UCSD-AML1 (cell line): ENCODE data around the gene AP3M1.
"Not testable (repeated sequence)": the region's sequence is repeated elsewhere in the genome, so short reads cannot be mapped to it uniquely, and the experiment has no call there.

ENCODE experiments used
- DNase-seq: peaks from one replicate; lab custom pipeline; 2025; ENCODE audit not compliant: unreplicated experiment; lab: John Stamatoyannopoulos, UW

Gene AP3M1

GRCh38 chr10:74164716-74165529 lies 14.3 kb upstream of the AP3M1 start:
- DNase-seq = no peak

GRCh38 chr10:74163319-74164068 lies 12.9 kb upstream of the AP3M1 start:
- DNase-seq = no peak

DNA sequence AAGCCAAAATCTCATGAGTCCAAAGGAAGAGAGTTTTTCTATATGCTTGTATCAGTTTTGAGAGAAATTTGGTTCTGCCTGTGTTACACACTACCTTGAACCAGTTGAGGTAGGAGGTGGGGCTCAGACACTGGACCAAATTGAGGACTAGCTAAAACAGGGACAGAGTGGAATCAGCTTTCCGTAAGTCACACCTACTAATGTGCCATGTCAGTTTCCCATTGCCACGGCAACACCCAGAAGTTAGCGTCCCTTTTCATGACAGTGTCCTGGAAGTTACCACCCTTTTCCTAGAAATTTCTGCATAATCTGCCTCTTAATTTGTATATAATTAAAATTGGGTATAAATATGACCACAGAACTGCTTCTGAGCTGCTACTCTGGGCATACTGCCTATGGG lies 9.4 kb upstream of the AP3M1 start:
- no peak for DNase-seq

DNA sequence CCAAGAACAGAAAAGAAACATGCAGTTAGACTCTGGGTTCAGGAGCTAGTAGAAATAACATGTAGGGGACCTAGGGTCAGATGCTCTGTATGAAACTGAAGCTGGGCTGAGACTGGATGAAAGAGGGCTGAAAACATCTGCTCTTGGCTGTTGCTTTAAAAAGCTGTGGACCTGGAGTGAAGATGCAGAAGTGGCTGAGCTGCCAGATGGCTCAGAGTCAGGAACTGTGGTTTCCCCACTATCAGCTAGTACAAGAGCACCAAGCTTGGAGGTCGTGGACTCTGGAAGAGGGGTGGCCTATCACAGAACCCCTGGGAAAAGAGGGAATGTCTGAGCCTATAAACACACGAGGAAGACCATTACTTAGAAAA lies 6.3 kb upstream of the AP3M1 start:
- peak; percentile 15 for DNase-seq

DNA sequence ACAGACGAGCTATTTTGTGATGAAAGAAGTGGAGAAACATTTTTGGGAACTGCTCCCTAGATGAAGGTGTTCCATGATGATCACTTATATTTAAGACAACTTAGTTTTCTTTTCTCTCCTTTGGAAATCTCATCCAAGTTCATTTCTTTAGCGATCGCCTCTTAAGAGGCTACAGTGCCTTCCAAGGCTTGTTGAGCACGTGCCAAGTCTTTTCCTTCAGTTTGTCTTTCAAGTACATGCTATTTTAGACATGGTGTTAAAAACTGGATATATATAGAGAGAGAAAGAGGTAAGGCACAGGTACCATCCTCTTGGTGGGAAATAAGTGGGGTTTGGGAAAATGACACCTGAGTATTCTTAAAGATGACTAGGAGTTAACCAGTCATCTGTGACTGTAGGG lies 3.0 kb upstream of the AP3M1 start:
- DNase-seq = no peak

- no peak for DNase-seq
Measured at GRCh38 chr10:74153123-74153522, 2.5 kb upstream of the AP3M1 start.

- no peak for DNase-seq
Measured at GRCh38 chr10:74151879-74152722, 1.5 kb upstream of the AP3M1 start.

DNA sequence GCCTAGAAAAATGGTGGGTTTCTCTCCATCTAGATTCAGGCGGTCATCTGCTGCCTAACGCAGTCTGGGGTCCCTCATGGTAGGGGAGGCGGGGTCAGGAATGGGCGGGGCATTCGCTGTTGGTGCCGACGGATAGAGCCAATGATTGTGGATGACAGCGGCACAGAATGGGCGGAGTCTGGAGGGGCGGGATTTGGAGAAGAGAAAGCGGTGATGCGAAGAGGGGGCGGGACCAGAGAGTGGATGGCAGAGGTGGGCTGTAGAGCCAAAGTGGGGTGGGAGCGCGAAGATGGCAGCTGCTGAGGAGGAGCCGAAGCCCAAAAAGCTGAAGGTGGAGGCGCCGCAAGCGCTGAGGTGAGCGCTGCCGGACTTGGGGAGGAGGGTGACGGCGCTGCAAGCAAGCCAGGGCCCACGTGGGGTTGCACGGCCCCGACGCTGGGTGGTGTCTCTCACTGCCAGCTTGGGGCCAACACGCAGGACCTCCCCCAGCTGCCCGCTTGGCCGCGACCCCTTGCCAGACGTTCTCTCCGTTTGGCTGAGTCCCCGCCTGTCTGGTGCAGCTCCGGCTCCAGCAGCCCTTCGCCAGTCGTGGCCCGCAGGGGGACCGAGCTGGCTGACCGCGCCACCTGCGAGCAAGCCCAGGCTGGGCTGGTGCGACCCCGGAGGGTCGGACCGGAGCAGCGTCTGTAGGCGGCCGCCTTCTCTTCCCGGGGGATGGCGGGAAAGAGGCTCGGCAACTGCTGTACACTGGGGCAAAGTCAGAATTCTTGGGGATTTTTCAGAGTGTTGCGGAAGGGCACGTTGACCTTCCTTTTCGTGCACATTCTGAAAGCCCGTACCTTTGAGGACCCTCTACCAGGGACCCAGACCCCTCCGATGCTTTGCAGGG lies 606 bp upstream of the AP3M1 start, which contains the start of gene ADK:
ADK (plus strand) TSS at position 232 of the 889 bp plus-strand sequence; CDS start at position 290, 58 bp downstream.
- peak; percentile 99 for DNase-seq

DNA sequence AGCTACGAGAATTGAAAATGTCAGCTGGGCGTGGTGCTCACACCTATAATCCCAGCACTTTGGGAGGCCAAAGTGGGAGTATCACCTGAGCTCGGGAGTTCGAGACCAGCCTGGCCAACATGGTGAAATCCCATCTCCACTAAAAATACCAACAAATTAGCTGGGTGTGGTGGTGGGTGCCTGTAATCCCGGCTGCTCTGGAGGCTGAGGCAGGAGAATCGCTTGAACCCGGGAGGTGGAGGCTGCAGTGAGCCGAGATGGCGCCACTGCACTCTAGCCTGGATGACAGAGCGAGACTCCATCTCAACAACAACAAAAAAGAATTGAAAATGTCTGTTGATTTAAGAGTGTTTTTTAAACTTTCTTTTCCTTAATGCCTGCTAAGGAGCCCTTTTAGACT lies 3.6 kb downstream of the AP3M1 start:
- not testable (repeated sequence) for DNase-seq

DNA sequence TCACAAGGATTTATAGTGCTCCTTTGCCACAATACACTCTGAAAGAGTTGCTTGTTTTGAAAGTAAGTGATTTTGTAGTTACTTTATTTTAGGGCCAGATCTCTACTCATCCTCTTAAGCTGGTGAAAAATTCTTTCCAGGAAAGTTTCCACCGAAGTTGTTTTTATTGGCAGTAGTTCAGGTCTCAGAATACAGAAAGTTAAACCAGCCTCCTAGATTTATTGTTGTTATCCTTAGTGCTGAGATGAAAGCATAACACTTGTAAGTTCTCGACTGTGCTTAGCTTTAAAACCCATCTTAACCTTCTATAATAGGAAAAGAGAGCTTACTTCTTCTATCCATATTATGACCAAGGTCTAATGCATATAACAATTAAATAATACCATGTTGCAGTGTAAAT lies 5.5 kb downstream of the AP3M1 start:
- no peak for DNase-seq

DNA sequence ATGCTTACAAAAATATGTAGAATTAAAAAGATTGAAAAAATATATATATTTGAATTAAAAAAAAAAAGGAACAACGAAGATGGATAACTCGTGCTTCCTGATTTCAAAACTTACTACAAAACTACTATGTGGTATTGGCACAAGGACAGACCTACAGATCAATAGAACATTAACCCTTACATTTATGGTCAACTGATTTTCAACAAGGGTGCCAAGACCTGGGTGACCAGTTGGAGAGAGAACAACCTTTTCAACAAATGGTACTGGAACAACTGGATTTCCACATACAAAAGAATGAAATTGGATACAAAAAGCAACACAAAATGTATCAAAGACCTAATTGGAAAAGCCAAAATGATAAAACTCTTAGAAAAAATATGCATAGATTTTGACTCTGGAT lies 10.1 kb downstream of the AP3M1 start:
- DNase-seq = no peak

DNA sequence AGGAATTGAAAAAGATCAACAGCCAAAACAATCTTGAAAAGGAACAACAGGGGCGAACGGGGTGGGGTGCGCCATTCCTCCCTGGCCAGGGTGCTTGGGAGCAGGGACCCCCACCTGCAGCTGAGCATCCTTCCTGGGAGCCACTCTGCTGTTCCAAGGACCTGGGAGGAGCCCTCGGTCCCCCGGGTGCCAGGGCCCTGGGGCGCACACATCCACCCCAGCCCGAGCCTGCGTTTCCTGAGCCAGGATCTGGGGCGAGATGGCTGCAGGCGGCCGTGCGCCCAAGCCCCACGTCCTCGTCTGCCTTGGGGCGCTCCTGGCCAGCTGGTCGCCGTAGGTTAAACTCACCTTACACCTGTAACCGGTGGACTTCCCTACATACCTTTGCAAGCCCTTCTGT lies 10.6 kb downstream of the AP3M1 start:
- no peak for DNase-seq

DNA sequence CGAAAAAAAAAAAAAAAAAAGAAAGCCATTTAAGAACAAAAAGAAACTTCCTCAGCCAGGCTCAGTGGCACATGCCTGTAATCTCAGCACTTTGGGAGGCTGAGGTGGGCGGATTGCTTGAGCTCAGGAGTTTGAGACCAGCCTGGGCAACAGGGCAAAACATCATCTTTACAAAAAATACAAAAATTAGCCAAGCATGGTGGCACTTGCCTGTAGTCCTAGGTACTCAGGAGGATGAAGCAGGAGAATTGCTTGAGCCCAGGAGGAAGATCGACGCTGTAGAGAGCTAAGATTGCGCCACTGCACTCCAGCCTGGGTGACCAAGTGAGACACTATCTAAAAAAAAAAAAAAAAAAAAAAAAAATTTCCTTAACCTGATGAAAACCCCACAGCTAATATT lies 12.0 kb downstream of the AP3M1 start:
- not testable (repeated sequence) for DNase-seq

DNA sequence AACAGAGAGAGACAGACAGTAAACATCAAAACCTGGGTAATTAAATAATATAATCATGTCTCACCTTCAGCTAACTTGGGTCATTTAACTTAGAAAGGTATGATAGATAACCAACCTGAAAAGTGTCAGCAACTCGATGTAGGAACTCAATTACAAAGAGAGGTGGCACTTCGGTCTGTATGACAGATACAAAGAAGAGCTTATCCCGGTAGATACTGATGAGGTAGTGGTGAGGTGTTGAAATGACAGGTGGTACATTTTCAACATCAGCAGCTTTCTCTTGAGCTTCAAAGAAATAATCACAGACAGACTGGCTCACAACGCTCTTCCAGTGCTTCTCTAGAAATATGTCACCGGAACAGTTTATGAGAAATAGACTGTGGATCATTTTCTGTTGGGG lies 12.6 kb downstream of the AP3M1 start:
- no peak for DNase-seq

GRCh38 chr10:74135452-74135851 lies 15.2 kb downstream of the AP3M1 start:
- no peak for DNase-seq

- DNase-seq = no peak
Measured at GRCh38 chr10:74133923-74134820, 16.5 kb downstream of the AP3M1 start.

- no peak for DNase-seq
Measured at GRCh38 chr10:74123081-74123480, 27.5 kb downstream of the AP3M1 start.

GRCh38 chr10:74122060-74122459 lies 28.6 kb downstream of the AP3M1 start:
- DNase-seq = no peak

GRCh38 chr10:74121368-74121767 lies 29.3 kb downstream of the AP3M1 start:
- DNase-seq = no peak
